ENCODE data around the gene BPGM.

Gene BPGM

DNA sequence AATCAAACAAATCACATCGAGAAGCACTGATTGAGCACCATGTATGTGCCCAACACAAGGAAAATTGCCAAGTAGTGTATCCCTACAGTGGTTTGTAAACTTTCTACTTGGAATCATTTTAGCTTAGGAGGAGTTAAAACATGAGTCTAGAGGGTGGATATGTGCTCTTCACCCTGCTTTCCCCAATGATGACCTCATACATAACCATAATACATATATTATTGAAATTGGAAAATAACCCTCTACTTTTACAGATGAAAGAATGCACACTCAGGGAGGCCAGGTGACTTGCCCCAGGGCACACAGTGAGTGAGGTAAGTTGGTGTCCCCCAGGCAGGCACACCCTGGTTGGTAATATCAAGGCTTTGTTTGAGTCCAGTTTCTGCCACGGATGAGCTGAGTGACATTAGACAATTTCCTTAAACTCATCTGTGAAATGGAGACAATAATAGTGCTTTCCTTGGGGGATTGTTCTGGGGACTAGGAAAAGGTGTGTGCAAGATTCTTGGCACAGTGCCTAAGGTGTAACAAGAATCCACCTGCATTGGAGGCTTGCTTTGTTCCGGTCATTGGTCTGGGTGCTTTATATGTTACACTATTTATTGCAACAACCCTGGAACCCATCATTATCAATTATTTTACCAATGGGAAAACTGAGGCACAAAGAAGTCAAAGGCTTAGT, 50.7 kb downstream of the BPGM start:
- DNase-seq (ENCODE audit: low spot score): no peak

DNA sequence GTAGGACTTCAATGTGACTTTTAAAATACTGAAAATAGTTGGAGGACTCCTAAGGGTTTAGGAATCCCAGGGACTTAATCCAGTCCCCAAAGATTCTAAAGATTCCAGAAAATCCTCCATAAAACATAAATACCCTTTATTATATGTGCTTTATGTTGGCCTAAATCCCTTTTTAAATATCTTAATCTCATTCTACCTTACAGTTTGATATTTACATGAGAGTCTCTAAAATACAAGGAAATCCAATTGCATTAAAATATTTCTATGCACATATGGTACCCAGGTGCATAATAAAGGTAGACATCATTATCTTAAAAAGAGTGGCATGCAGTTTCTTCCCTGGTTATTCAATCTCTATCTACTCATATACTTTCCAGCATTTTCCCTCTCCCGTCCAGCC, 51.8 kb downstream of the BPGM start:
- no peak for DNase-seq (ENCODE audit: low spot score)

GRCh38 chr7:134699021-134699818, 52.6 kb downstream of the BPGM start:
- DNase-seq (ENCODE audit: low spot score): no peak

DNA sequence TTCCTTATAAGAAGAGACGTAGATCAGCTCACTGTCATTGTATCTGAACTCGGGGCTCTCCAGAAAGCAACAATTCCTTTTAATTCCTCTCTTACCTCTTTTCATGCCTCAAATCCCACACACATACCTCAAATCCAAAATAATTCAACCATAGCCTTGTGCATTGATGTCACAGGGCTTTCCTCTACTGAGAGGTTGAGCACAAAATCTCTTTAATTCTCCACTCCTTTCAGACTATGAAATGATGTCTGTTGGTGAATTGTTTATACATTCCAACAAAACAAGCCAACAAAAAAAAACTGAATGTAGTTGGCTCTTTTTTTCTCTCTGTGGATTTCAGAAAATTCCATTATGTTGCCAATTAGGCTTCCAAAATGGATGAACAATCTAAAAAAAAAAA, 53.2 kb downstream of the BPGM start:
- peak; percentile 27 for DNase-seq (ENCODE audit: low spot score)

- peak; percentile 43 for DNase-seq (ENCODE audit: low spot score)
Observed at GRCh38 chr7:134701272-134701671, 54.6 kb downstream of the BPGM start.

- DNase-seq (ENCODE audit: low spot score): no peak
Observed at GRCh38 chr7:134702366-134703240, 56.0 kb downstream of the BPGM start.

DNA sequence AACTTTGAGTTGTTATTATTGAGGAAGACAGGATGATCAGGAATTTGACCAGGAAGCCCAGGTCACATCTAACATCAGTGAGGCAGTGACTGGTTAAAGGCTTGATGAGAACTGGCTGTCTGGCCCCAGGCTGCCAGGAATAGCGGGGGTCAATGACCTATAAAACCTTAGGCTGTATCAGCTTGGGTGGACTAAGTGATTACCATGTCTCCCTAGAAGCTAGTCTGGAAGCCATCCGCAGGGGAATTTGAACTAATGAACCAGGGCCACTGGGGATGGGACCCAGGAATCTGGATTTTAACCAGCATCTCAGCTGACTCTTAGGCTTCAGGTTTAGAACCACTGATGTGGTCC, 56.6 kb downstream of the BPGM start:
- DNase-seq (ENCODE audit: low spot score): no peak

- DNase-seq (ENCODE audit: low spot score): no peak
Observed at GRCh38 chr7:134703782-134704181, 57.1 kb downstream of the BPGM start.

GRCh38 chr7:134704827-134705226, 58.2 kb downstream of the BPGM start:
- DNase-seq (ENCODE audit: low spot score): no peak

GRCh38 chr7:134705716-134706115, 59.1 kb downstream of the BPGM start:
- DNase-seq (ENCODE audit: low spot score): no peak

DNA sequence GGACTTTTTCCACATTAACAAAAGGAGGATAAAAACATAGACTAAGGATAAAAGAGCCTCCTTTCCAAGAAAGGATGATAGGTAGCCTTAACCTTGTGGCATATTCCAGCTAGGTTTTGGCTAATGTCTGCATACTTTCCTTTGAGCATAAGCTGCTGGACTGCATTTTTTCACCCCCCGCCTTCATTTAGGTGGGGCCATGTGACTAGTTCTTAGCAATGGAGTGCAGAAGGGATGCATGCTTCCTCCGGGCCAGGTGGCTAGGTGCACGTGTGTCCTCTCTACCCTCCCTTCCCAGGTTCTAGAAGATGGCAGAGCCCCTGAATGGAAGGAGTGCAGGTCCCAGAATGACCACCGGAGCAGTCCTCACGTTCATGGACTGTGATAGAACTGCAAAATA, 59.8 kb downstream of the BPGM start:
- no peak for DNase-seq (ENCODE audit: low spot score)

DNA sequence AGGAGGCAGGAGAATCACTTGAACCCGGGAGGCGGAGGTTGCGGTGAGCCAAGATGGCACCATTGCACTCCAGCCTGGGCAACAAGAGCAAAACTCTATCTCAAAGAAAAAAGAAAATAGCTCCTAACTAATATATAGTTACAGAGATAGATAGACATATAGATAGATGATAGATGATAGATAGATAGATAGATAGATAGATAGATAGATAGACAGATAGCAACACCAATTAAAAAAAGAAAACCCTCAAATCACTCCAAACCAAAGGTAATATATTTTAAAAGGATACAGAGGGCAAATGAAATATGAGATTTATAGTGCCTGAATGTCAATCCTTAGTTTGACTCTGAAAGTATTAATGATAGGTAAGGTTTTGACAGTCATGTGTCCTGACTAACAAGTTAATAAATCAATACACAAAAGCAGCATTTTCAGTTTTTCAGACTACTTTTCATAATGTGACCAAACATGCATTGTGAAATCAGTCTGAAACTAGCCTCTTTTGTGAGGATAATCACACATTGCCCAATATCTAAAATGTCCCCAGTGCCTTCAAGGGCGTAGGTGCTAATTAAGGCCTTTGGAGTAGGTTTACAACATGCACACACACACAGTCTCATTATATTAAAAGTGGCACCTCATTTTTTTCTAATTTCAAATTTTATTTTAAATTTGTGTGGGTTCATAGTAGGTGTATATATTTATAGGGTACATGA, 61.2 kb downstream of the BPGM start:
- DNase-seq (ENCODE audit: low spot score): no peak

DNA sequence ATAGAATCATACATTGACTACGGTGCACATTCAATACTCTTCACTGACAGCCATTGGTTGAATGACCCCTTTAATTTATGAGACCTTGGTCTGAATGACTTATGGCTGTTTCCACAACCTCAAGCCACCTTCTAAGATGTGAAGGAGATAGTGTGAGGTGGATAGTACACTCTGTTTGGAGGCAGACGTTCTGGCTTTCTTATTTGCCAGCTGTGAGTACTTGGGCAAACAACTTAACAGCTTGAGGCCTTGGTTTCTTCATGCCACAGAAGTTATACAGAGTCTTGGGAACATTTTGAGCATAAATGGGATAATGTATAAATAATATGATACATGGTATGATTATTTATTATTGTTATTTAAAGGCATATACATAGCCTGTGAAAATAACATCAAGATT, 62.0 kb downstream of the BPGM start:
- no peak for DNase-seq (ENCODE audit: low spot score)

DNA sequence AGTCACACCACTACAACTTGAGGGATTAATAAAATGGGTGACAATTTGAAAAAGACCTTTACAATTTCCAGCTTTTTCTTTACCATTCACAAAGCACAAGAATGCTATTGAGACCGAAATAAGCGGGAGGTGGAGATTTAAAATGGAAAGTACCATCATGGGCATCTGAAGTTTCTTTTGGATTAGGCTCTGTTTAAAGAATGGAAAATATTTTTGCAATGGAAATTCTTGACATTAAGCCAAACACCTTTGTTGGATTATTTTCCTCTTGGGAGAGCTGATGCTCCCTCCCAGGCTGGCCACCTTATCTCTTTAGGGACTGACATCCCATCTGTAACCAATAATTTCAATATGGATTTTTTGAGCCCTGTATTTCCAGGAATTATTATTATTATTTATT, 62.5 kb downstream of the BPGM start:
- no peak for DNase-seq (ENCODE audit: low spot score)

GRCh38 chr7:134710511-134710853, 63.8 kb downstream of the BPGM start:
- DNase-seq (ENCODE audit: low spot score): no peak

GRCh38 chr7:134710854-134711624, 64.4 kb downstream of the BPGM start:
- no peak for DNase-seq (ENCODE audit: low spot score)

DNA sequence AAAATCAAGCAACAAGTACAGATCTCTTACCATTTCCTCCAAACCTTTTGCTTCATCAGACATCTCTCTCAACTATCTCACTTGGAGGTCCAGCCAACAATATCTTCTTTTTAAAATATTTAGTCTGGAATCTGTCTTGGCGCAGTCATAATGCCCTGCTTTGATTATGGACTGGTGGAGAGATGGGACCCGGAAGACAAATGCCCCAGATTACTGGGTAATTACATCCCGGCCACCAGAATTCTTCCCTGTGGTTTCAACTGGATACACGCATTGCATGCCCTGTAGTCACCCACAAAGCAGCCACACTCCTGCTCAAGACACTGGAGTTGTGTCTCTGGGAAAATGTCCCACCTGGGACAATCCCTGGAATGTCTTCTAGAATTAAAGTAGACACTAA, 65.5 kb downstream of the BPGM start:
- peak; percentile 48 for DNase-seq (ENCODE audit: low spot score)

DNA sequence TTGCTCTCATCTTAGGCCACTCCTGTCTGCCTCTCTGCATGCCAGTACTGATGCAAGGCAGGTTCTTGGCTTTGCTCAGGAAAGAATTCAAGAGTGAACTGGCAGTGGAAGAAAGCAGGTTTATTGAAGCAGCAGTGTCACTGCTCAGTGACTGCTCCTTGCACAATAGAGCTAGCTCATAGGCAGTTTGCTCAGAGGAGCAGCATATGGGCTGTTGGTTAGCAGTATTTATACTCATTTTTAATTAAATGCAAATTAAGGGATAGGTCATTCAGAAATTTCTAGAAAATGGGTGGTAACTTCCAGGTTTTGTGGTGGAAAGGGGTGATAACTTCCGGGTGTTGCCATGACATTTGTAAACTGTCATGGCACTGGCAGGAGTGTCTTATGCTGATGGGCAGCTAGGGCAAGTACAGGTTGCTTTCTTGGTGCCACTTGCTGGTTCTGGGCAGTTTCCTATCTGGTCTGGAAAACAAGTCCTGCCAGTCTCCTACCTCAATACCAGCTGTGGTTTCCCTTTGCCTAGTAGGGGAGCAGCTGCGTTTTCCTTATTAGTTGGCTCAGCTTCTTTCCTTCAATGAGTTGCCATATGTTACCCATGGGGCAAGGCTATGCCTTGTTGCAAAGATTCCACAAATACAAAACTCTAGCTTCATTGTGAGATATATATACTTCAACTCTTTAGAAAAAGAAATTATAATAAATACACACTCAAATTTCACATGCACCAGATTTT, 68.0 kb downstream of the BPGM start:
- no peak for DNase-seq (ENCODE audit: low spot score)

GRCh38 chr7:134718211-134718875, 71.7 kb downstream of the BPGM start:
- DNase-seq (ENCODE audit: low spot score): no peak
